CD4-positive, alpha-beta T cell treated with Interleukin-15 for 4 hours (primary cell): ENCODE results near the gene RIPOR2.

Source experiments
- DNase-seq: peaks from one replicate; pipeline ENCODE4 v3.0.0-alpha.2; 2020; ENCODE audit warnings: low spot score

RIPOR2 gene

GRCh38 chr6:24844903-24845302 lies 90.9 kb downstream of the RIPOR2 start:
- DNase-seq = no peak

GRCh38 chr6:24844061-24844460 lies 91.7 kb downstream of the RIPOR2 start:
- no peak for DNase-seq

GRCh38 chr6:24840187-24840586 lies 95.6 kb downstream of the RIPOR2 start:
- no peak for DNase-seq

- peak; percentile 37 for DNase-seq
Observed at GRCh38 chr6:24838994-24839393, 96.8 kb downstream of the RIPOR2 start.

- DNase-seq = no peak
Observed at GRCh38 chr6:24838081-24838480, 97.7 kb downstream of the RIPOR2 start.

GRCh38 chr6:24836109-24836508 lies 99.7 kb downstream of the RIPOR2 start:
- DNase-seq = no peak

GRCh38 chr6:24833711-24834386 lies 101.9 kb downstream of the RIPOR2 start:
- DNase-seq = no peak

GRCh38 chr6:24832794-24833193 lies 103.0 kb downstream of the RIPOR2 start:
- no peak for DNase-seq

GRCh38 chr6:24831771-24832716 lies 103.7 kb downstream of the RIPOR2 start:
- no peak for DNase-seq

GRCh38 chr6:24829657-24830056 lies 106.1 kb downstream of the RIPOR2 start:
- no peak for DNase-seq

GRCh38 chr6:24827970-24828369 lies 107.8 kb downstream of the RIPOR2 start:
- DNase-seq = no peak

GRCh38 chr6:24827162-24827561 lies 108.6 kb downstream of the RIPOR2 start:
- DNase-seq = no peak

GRCh38 chr6:24825130-24825630 lies 110.6 kb downstream of the RIPOR2 start:
- DNase-seq = no peak

GRCh38 chr6:24824142-24824938 lies 111.4 kb downstream of the RIPOR2 start:
- DNase-seq = no peak

- DNase-seq = no peak
Observed at GRCh38 chr6:24823185-24823584, 112.6 kb downstream of the RIPOR2 start.

GRCh38 chr6:24822696-24823095 lies 113.1 kb downstream of the RIPOR2 start:
- no peak for DNase-seq

- DNase-seq = no peak
Observed at GRCh38 chr6:24821860-24822444, 113.8 kb downstream of the RIPOR2 start.

GRCh38 chr6:24818346-24818745 lies 117.4 kb downstream of the RIPOR2 start:
- DNase-seq = no peak

GRCh38 chr6:24809728-24810127 lies 126.0 kb downstream of the RIPOR2 start:
- no peak for DNase-seq

GRCh38 chr6:24807584-24807983 lies 128.2 kb downstream of the RIPOR2 start:
- DNase-seq = no peak

GRCh38 chr6:24802271-24803059 lies 133.3 kb downstream of the RIPOR2 start:
- no peak for DNase-seq
